DOHH2 (cell line): ENCODE data around the gene INSM1.

Experiments
- H3F3A ChIP-seq: fragments of 200-600 bp; sonication (generic), shearing (Covaris generic); 2 replicates; pipeline ENCODE4 v1.6.0; 2016; ENCODE audit warnings: antibody characterized with exemption, mild to moderate bottlenecking; ENCODE audit not compliant: control insufficient read depth, insufficient read depth
- H3K27ac ChIP-seq: fragments of 200-600 bp; sonication (generic); 2 replicates; pipeline ENCODE4 v1.5.1; 2014; ENCODE audit warnings: low read depth, mild to moderate bottlenecking, low read length, moderate library complexity
- H3K27me3 ChIP-seq: fragments of 200-600 bp; sonication (generic); 2 replicates; pipeline ENCODE4 v1.6.1; 2014; ENCODE audit warnings: mild to moderate bottlenecking, low read length, mixed read lengths; ENCODE audit not compliant: control insufficient read depth
- H3K36me3 ChIP-seq: fragments of 200-600 bp; sonication (generic); 2 replicates; pipeline ENCODE4 v1.6.1; 2014; ENCODE audit warnings: mild to moderate bottlenecking, low read length, moderate library complexity, mixed read lengths; ENCODE audit not compliant: control insufficient read depth
- H3K4me1 ChIP-seq: fragments of 200-600 bp; sonication (generic); 2 replicates; pipeline ENCODE4 v1.6.1; 2014; ENCODE audit warnings: mild to moderate bottlenecking, low read length, mixed read lengths; ENCODE audit not compliant: control insufficient read depth
- H3K4me2 ChIP-seq: fragments of 200-600 bp; sonication (generic); 2 replicates; pipeline ENCODE4 v1.6.0; 2014; ENCODE audit warnings: mild to moderate bottlenecking, low read length, moderate library complexity
- H3K4me3 ChIP-seq: fragments of 200-600 bp; sonication (generic); 2 replicates; pipeline ENCODE4 v1.5.1; 2014; ENCODE audit warnings: mild to moderate bottlenecking, low read length, mixed read lengths
- H3K79me2 ChIP-seq: fragments of 200-600 bp; sonication (generic); 2 replicates; pipeline ENCODE4 v1.6.1; 2014; ENCODE audit warnings: mild to moderate bottlenecking, low read length, mixed read lengths; ENCODE audit not compliant: control insufficient read depth
- H3K9me2 ChIP-seq: fragments of 200-600 bp; sonication (generic); replicated peaks from 2 replicates; pipeline ENCODE4 v1.6.1; 2014; ENCODE audit warnings: mild to moderate bottlenecking, low read length, mixed read lengths; ENCODE audit not compliant: control insufficient read depth
- H3K9me3 ChIP-seq: fragments of 200-600 bp; sonication (generic); 2 replicates; pipeline ENCODE4 v1.6.1; 2014; ENCODE audit warnings: antibody characterized with exemption, low read length, mixed read lengths; ENCODE audit not compliant: control insufficient read depth, insufficient read depth
- H4K20me1 ChIP-seq: fragments of 200-600 bp; sonication (generic); 2 replicates; pipeline ENCODE4 v1.6.0; 2014; ENCODE audit warnings: low read depth, mild to moderate bottlenecking, antibody characterized with exemption, low read length, moderate library complexity; ENCODE audit not compliant: control insufficient read depth, insufficient read depth
- CTCF ChIP-seq: fragments of 200-600 bp; sonication (generic); IDR thresholded peaks from one replicate; pipeline ENCODE4 v1.5.1; 2014; ENCODE audit warnings: antibody characterized with exemption, mild to moderate bottlenecking, low read depth, low read length; ENCODE audit not compliant: poor library complexity, severe bottlenecking
- EZH2phosphoT487 ChIP-seq: fragments of 200-600 bp; sonication (generic); IDR thresholded peaks from 2 replicates; pipeline ENCODE4 v1.6.1; 2017; ENCODE audit warnings: borderline replicate concordance, mild to moderate bottlenecking, antibody characterized with exemption, low read length, moderate library complexity, mixed read lengths

The INSM1 gene

DNA sequence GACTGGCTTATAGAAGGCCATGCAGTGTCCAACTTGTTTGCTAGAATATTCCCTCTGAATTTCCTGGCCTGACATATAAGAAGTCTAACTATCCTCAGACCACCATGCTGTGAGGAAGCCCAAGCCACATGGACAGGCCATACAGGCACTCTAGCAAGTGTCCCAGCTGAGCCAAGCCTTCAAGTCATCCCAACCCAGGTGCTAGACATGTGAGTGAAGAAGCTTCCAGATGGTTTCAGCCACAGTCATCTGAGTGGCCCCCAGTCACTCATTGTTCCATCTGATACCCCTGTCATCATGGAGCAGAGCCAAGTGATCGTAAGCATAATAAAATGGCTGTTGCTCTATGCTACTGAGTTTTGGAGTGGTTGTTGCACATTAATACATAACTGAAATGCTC is 46.0 kb upstream of the INSM1 start:
- no peaks in the 10 kb centered on the region for H3K79me2 ChIP-seq
- no peak for TF ChIP-seq CTCF
- TF ChIP-seq EZH2phosphoT487, result no peak
- no peak overlapping the region for H3K27ac ChIP-seq
- no peak overlapping the region for H3K4me2 ChIP-seq
- no peak overlapping the region for H3K4me3 ChIP-seq
- no peaks in the 10 kb centered on the region for H3K9me2 ChIP-seq
- H3K36me3 ChIP-seq, result no peaks in the 10 kb centered on the region
- no peaks in the 10 kb centered on the region for H3F3A ChIP-seq
- no peaks in the 10 kb centered on the region for H3K27me3 ChIP-seq
- H3K9me3 ChIP-seq, result no peaks in the 10 kb centered on the region
- no peaks in the 10 kb centered on the region for H4K20me1 ChIP-seq
- H3K4me1 ChIP-seq, result no peaks in the 10 kb centered on the region

DNA sequence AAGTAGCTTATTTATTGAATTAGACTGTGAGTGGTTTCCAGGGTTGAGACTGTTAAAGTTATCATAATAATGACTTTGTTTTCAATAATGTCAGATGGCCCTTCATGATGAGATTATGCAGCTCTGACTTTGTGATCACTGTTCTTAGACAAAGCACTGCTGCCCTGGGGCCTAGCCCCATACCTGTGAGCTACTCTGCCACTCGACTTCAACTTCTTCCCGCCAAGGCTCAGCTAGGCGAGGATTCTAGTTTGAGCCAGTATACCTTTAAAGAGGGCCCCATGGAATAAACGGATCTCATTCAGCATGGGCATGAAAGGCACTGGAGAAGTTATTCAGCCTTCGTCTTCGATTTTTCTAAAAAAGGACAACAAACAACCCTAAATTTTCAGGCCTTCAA is 45.0 kb upstream of the INSM1 start:
- no peaks in the 10 kb centered on the region for H3F3A ChIP-seq
- H3K4me1 ChIP-seq, result no peaks in the 10 kb centered on the region
- no peaks in the 10 kb centered on the region for H3K36me3 ChIP-seq
- H3K27ac ChIP-seq, result no peak overlapping the region
- no peaks in the 10 kb centered on the region for H3K79me2 ChIP-seq
- H3K9me3 ChIP-seq, result no peaks in the 10 kb centered on the region
- H3K4me2 ChIP-seq, result no peak overlapping the region
- H3K9me2 ChIP-seq, result no peaks in the 10 kb centered on the region
- H3K4me3 ChIP-seq, result no peak overlapping the region
- H3K27me3 ChIP-seq, result no peaks in the 10 kb centered on the region
- H4K20me1 ChIP-seq, result no peaks in the 10 kb centered on the region
- TF ChIP-seq EZH2phosphoT487 (no peak), CTCF (no peak)

DNA sequence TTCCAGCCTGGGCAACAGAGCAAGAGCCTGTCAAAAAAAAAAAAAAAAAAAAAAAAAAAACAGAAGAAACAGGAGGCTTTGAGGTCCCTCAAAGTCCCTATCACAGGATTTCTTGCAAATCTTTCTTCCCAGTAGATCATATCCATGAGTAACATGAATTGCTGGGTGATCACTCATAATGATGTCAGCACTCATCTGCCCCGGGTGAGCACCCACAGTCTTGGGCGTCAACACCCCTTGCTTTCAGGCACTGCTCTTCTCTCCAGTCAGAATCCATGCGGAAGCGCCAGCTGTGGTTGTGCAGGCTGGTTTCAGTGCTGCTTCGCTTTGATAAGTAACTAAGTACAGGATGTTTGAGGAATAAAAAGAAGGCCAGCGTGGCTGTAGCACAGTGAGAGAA is 40.2 kb upstream of the INSM1 start:
- Histone ChIP-seq H3K9me2 (no peaks in the 10 kb centered on the region), H3K27ac (no peak overlapping the region), H3K4me3 (no peak overlapping the region), H3K9me3 (no peaks in the 10 kb centered on the region), H3F3A (no peaks in the 10 kb centered on the region), H3K79me2 (no peaks in the 10 kb centered on the region), H3K27me3 (no peaks in the 10 kb centered on the region), H3K36me3 (no peaks in the 10 kb centered on the region), H4K20me1 (no peaks in the 10 kb centered on the region), H3K4me1 (no peaks in the 10 kb centered on the region), H3K4me2 (no peak overlapping the region)
- no peak for TF ChIP-seq EZH2phosphoT487
- no peak for TF ChIP-seq CTCF

- Histone ChIP-seq H3K27ac (no peak overlapping the region), H3K9me3 (no peaks in the 10 kb centered on the region), H3K4me1 (no peaks in the 10 kb centered on the region), H4K20me1 (no peaks in the 10 kb centered on the region), H3K4me2 (no peak overlapping the region), H3K9me2 (no peaks in the 10 kb centered on the region), H3K36me3 (no peaks in the 10 kb centered on the region), H3K79me2 (no peaks in the 10 kb centered on the region), H3K4me3 (no peak overlapping the region), H3K27me3 (peaks cover 1% of the 10 kb centered on the region), H3F3A (no peaks in the 10 kb centered on the region)
- TF ChIP-seq EZH2phosphoT487 (no peak), CTCF (no peak)
Measured at GRCh38 chr20:20329564-20329963, 38.3 kb upstream of the INSM1 start.
